K562 (cell line): ENCODE results near the gene RND1. TPM values are rescaled to one million over a fixed set of nuclear protein-coding genes. Genes with fewer than 3 reads are reported as not detected.

Experiments used
- ATAC-seq: fragments of 200-7000 bp; cut with Tn5 transposase; 3 replicates; pipeline ENCODE4 v1.9.1; 2020; ENCODE audit warnings: moderate library complexity
- BruUV-seq: library from RNA; stranded (reverse); fragments of 400-500 nt; replicated peaks from 2 replicates; lab custom pipeline; 2021; lab: Mats Ljungman, UMichigan
- CTCF ChIA-PET: fragments of 300-600 bp; formaldehyde crosslinking; extraction: SDS; loops from one replicate; lab custom pipeline; 2021; ENCODE audit warnings: low intra/inter-chr PET ratio; lab: Yijun Ruan, JAX
- POLR2A ChIA-PET: fragments of 300-600, 350-650 bp; sonication (Branson Sonifier 250); formaldehyde crosslinking; extraction: SDS; loops from one replicate; lab custom pipeline; 2021; ENCODE audit warnings: antibody characterized with exemption, inconsistent platforms; lab: Yijun Ruan, JAX
- DNase-seq, 4 experiments: peaks; one replicate each; pipeline versions ENCODE4 v3.0.0 to v3.0.0-alpha.2; 2011 to 2018; ENCODE audit warnings: low spot score in 3 of 4, mixed read lengths in 3 of 4; ENCODE audit errors: extremely low read depth in 1 of 4
- FAIRE-seq: peaks from 2 replicates; lab custom pipeline; 2011; peaks lifted over from hg19 to GRCh38; lab: Jason Lieb, UNC
- H2AFZ ChIP-seq: 2 replicates; pipeline ENCODE4 v1.6.0; 2011; ENCODE audit warnings: low read depth, low read length, control low read depth, inconsistent platforms
- H3K27ac ChIP-seq: fragments of 200-600 bp; 3 replicates; pipeline ENCODE4 v1.8.0; 2011; ENCODE audit warnings: low read depth, mild to moderate bottlenecking, control low read depth, inconsistent platforms, low read length, moderate library complexity, mixed read lengths; ENCODE audit errors: extremely low read depth
- H3K27me3 ChIP-seq, 2 experiments: fragments of 300-600 bp in 1 of 2; 2 replicates in 1 of 2; 3 replicates in 1 of 2; pipeline versions ENCODE4 v1.6.0 to v1.8.0; 2011; ENCODE audit warnings: inconsistent platforms in 2 of 2, low read length in 2 of 2, mild to moderate bottlenecking in 1 of 2, mixed read lengths in 1 of 2, moderate library complexity in 1 of 2; ENCODE audit not compliant: control insufficient read depth in 2 of 2, insufficient read depth in 2 of 2
- H3K36me3 ChIP-seq: fragments of 300-600 bp; 3 replicates; pipeline ENCODE4 v1.8.0; 2011; ENCODE audit warnings: mild to moderate bottlenecking, low read length, inconsistent platforms; ENCODE audit not compliant: control insufficient read depth, insufficient read depth
- H3K4me1 ChIP-seq, 2 experiments: fragments of 200-600 bp in 1 of 2; replicated peaks in 1 of 2; 2 replicates in 1 of 2; 3 replicates in 1 of 2; pipeline versions ENCODE4 v1.5.1 to v1.8.0; 2011; ENCODE audit warnings: inconsistent platforms in 2 of 2, low read length in 2 of 2, mild to moderate bottlenecking in 1 of 2, mixed read lengths in 1 of 2, moderate library complexity in 1 of 2; ENCODE audit not compliant: control insufficient read depth in 2 of 2, insufficient read depth in 2 of 2
- H3K4me2 ChIP-seq: 2 replicates; pipeline ENCODE4 v1.6.1; 2011; ENCODE audit warnings: low read length, control low read depth, inconsistent platforms, mixed read lengths; ENCODE audit not compliant: insufficient read depth
- H3K4me3 ChIP-seq: fragments of 200-600 bp; sonication (generic), shearing (Covaris generic); 2 replicates; pipeline ENCODE4 v1.5.1; 2016; ENCODE audit warnings: control low read depth, inconsistent platforms
- H3K79me2 ChIP-seq: fragments of 200-600 bp; 3 replicates; pipeline ENCODE4 v1.8.0; 2011; ENCODE audit warnings: low read length, inconsistent platforms; ENCODE audit not compliant: control insufficient read depth, insufficient read depth
- H3K9ac ChIP-seq, 2 experiments: 2 replicates each; pipeline versions ENCODE4 v1.6.0 to v1.6.1; 2011; ENCODE audit warnings: low read depth in 2 of 2, low read length in 2 of 2, control low read depth in 1 of 2, inconsistent platforms in 1 of 2, mild to moderate bottlenecking in 1 of 2, mixed read lengths in 1 of 2; ENCODE audit not compliant: insufficient read depth in 1 of 2
- H3K9me1 ChIP-seq: one replicate; pipeline ENCODE4 v1.6.0; 2011; ENCODE audit warnings: inconsistent platforms, mild to moderate bottlenecking, low read length, moderate library complexity; ENCODE audit not compliant: control insufficient read depth, insufficient read depth
- H3K9me3 ChIP-seq: replicated peaks from 2 replicates; pipeline ENCODE4 v1.5.1; 2011; ENCODE audit warnings: low read depth, low read length, inconsistent platforms; ENCODE audit not compliant: control insufficient read depth, insufficient read depth
- H4K20me1 ChIP-seq: replicated peaks from 2 replicates; pipeline ENCODE4 v1.6.1; 2011; ENCODE audit warnings: low read length, inconsistent platforms, mixed read lengths; ENCODE audit not compliant: control insufficient read depth, insufficient read depth
- CHD2 ChIP-seq: IDR thresholded peaks from 2 replicates; pipeline ENCODE4 v1.6.1; 2011; ENCODE audit warnings: low read depth, low read length
- MCM5 ChIP-seq: fragments of 450-650 bp; IDR thresholded peaks from 2 replicates; pipeline ENCODE4 v1.6.1; 2016; ENCODE audit warnings: low read depth
- ZNF121 ChIP-seq: sonication (generic); formaldehyde crosslinking; conservative IDR thresholded peaks from 2 replicates; pipeline ENCODE4 v1.8.0; 2022; ENCODE audit warnings: missing genetic modification reagents
- ZNF696 ChIP-seq: fragments of 250-450 bp; sonication (Bioruptor Pico); conservative IDR thresholded peaks from 2 replicates; pipeline ENCODE4 v1.4.0; 2020; ENCODE audit warnings: mild to moderate bottlenecking, moderate library complexity
- ZNF766 ChIP-seq: fragments of 200-800 bp; sonication (Bioruptor generic); conservative IDR thresholded peaks from 2 replicates; pipeline ENCODE4 v1.6.1; 2016; ENCODE audit warnings: missing genetic modification characterization, missing compliant biosample characterization
- WGBS: fragments of 100-300 bp; shearing (Covaris generic); methylation state at CpG from one replicate; pipeline ENCODE4 v1.1.6; 2016; ENCODE audit warnings: low coverage, mixed read lengths; ENCODE audit not compliant: insufficient coverage; ENCODE audit errors: missing lambda C conversion rate; 5-methylcytosine and 5-hydroxymethylcytosine counted together
- in situ Hi-C: fragments of 300-500 bp; cut with MboI; formaldehyde crosslinking; loops from 4 replicates; pipeline ENCODE4 v1.15.0; 2018; ENCODE audit warnings: inconsistent platforms, mixed read lengths
- intact Hi-C: fragments of 100-400 bp; cut with micrococcal nuclease; formaldehyde crosslinking; loops from 2 replicates; pipeline ENCODE4 v1.14.2; 2022
- polyA plus RNA-seq, 8 experiments: library from polyadenylated mRNA; depleted of rRNA in 4 of 8; stranded (reverse) in 5 of 8; unstranded in 3 of 8; fragments of >200 nt; fragmentation: Nextera tagmentation in 2 of 8; fragmentation: Illumina TruSeq in 1 of 8; extraction: Ambion mirVana in 2 of 8; extraction: Trizol in 1 of 8; gene quantifications; 2 replicates each; pipeline versions ENCODE4 v1.2.1 to v1.2.3, GENCODE V29; 2011 to 2014; ENCODE audit warnings: inconsistent platforms in 1 of 8, missing spikeins in 1 of 8
- total RNA-seq, 7 experiments: library from RNA; depleted of rRNA in 6 of 7; stranded (reverse); fragments of >200 nt in 6 of 7; fragmentation: Illumina TruSeq in 2 of 7; extraction: Trizol in 2 of 7; gene quantifications; 2 replicates each; pipeline versions ENCODE4 v1.2.1 to v1.2.3, GENCODE V29; 2011 to 2021; ENCODE audit warnings: low replicate concordance in 1 of 7
- TF ChIP-seq, protein P1 (sequence below): fragments of 250-450 bp; sonication (Bioruptor Pico); IDR thresholded peaks from 2 replicates; pipeline ENCODE4 v1.9.0; 2021; ENCODE audit warnings: mild to moderate bottlenecking
- TF ChIP-seq, protein P2 (sequence below): sonication (generic); formaldehyde crosslinking; IDR thresholded peaks from 2 replicates; pipeline ENCODE4 v1.8.0; 2023; ENCODE audit warnings: mild to moderate bottlenecking, missing genetic modification reagents

The RND1 gene
- total and polyA plus RNA-seq, 9 of the 15 experiments (the other 6 are each of a cell fraction or from before 2014, with no cell fraction given), result 0.18 to 0.78 (median 0.58) TPM; not detected in 2

DNA sequence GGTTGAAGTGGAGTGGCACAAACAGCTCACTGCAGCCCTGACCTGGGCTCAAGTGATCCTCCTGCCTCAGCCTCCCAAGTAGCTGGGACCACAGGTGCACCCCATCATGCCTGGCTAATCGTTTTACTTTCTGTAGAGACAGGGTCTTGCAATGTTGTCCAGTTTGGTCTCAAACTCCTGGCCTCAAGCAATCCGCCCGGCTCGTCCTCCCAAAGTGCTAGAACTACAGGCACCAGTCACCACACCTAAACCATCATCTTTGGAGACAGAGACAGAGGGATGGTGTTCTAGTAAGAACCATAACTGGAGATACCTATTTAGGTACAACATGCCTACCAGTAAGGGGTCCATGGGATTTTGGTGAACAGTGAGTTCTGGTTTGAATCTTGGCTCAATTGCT lies 11.2 kb downstream of the RND1 start:
- DNase-seq (no peak), FAIRE-seq (no peak), ATAC-seq (no peak)
- Histone ChIP-seq H3K9me3 (no peaks in the 10 kb centered on the region), H3K27me3 (0 out of 5 replicates have a peak, but pooled peaks cover 0 to 4% of the 10 kb centered on the region in 2 experiments), H3K4me3 (no peak overlapping the region), H3K4me1 (peaks cover 6 to 12% of the 10 kb centered on the region in 2 experiments; a peak in 4 of 5 replicates), H2AFZ (no peak overlapping the region), H3K4me2 (no peak overlapping the region), H4K20me1 (no peaks in the 10 kb centered on the region), H3K79me2 (peaks cover 33% of the 10 kb centered on the region), H3K36me3 (peaks cover 15% of the 10 kb centered on the region), H3K27ac (no peak overlapping the region), H3K9me1 (peaks cover 3% of the 10 kb centered on the region), H3K9ac (no peak overlapping the region)
- WGBS, result 63% methylated on average over 4 of the region's 4 CpGs
- in situ Hi-C loops (no loop called here), intact Hi-C loops (no loop called here)
- no TSS peak for BruUV-seq
- TF ChIP-seq, protein P1, sequence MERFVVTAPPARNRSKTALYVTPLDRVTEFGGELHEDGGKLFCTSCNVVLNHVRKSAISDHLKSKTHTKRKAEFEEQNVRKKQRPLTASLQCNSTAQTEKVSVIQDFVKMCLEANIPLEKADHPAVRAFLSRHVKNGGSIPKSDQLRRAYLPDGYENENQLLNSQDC (CRISPR knock-in tag), result no peak
- TF ChIP-seq ZNF766 (CRISPR knock-in tag), result no peak
- no peak for TF ChIP-seq ZNF696
- 0 out of 2 replicates have a peak, but pooled peaks have one; percentile 17 for TF ChIP-seq ZNF121 (CRISPR knock-in tag)
- no peak for TF ChIP-seq MCM5
- TF ChIP-seq, protein P2, sequence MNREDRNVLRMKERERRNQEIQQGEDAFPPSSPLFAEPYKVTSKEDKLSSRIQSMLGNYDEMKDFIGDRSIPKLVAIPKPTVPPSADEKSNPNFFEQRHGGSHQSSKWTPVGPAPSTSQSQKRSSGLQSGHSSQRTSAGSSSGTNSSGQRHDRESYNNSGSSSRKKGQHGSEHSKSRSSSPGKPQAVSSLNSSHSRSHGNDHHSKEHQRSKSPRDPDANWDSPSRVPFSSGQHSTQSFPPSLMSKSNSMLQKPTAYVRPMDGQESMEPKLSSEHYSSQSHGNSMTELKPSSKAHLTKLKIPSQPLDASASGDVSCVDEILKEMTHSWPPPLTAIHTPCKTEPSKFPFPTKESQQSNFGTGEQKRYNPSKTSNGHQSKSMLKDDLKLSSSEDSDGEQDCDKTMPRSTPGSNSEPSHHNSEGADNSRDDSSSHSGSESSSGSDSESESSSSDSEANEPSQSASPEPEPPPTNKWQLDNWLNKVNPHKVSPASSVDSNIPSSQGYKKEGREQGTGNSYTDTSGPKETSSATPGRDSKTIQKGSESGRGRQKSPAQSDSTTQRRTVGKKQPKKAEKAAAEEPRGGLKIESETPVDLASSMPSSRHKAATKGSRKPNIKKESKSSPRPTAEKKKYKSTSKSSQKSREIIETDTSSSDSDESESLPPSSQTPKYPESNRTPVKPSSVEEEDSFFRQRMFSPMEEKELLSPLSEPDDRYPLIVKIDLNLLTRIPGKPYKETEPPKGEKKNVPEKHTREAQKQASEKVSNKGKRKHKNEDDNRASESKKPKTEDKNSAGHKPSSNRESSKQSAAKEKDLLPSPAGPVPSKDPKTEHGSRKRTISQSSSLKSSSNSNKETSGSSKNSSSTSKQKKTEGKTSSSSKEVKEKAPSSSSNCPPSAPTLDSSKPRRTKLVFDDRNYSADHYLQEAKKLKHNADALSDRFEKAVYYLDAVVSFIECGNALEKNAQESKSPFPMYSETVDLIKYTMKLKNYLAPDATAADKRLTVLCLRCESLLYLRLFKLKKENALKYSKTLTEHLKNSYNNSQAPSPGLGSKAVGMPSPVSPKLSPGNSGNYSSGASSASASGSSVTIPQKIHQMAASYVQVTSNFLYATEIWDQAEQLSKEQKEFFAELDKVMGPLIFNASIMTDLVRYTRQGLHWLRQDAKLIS (CRISPR knock-in tag), result no peak
- no peak for TF ChIP-seq CHD2
- POLR2A ChIA-PET, result interaction anchor here (1.5 to 5.2 kb wide), 2 partner anchors 11 to 28 kb away, joined by 3 to 25 read pairs; partner anchors contain the start of gene RND1
- CTCF ChIA-PET, result interaction anchor here (2.9 to 3.4 kb wide), 2 partner anchors 36 to 82 kb away, joined by 29 to 47 read pairs; no protein-coding TSS in a partner anchor
